Smooth muscle cell (in vitro differentiated cells): Measurements from ENCODE around the gene ELFN2. TPM values are rescaled to one million over a fixed set of nuclear protein-coding genes. Genes with fewer than 3 reads are reported as not detected.
"Not testable (repeated sequence)": the region's sequence is repeated elsewhere in the genome, so short reads cannot be mapped to it uniquely, and the experiment has no call there.

Experiments used
- DNase-seq: peaks from one replicate; lab custom pipeline; 2025; ENCODE audit not compliant: unreplicated experiment; lab: John Stamatoyannopoulos, UW
- H2AFZ ChIP-seq: fragments of 200-600 bp; sonication (generic); 2 replicates; pipeline ENCODE4 v1.6.0; 2016; ENCODE audit warnings: antibody characterized with exemption, low read depth, mild to moderate bottlenecking
- H3F3A ChIP-seq: fragments of 200-600 bp; sonication (generic); 2 replicates; pipeline ENCODE4 v1.6.0; 2017; ENCODE audit warnings: antibody characterized with exemption, low read depth
- H3K27ac ChIP-seq: fragments of 200-600 bp; sonication (generic); 2 replicates; pipeline ENCODE4 v1.5.1; 2016; ENCODE audit warnings: low read depth, mild to moderate bottlenecking
- H3K27me3 ChIP-seq: fragments of 200-600 bp; sonication (generic); 2 replicates; pipeline ENCODE4 v1.6.1; 2016; ENCODE audit warnings: low read depth, mild to moderate bottlenecking
- H3K36me3 ChIP-seq: fragments of 200-600 bp; sonication (generic); 2 replicates; pipeline ENCODE4 v1.5.1; 2016; ENCODE audit warnings: low read depth
- H3K4me1 ChIP-seq: fragments of 200-600 bp; sonication (generic); 2 replicates; pipeline ENCODE4 v1.5.1; 2016; ENCODE audit warnings: low read depth
- H3K4me2 ChIP-seq: fragments of 200-600 bp; sonication (generic); 2 replicates; pipeline ENCODE4 v1.6.0; 2016; ENCODE audit warnings: mild to moderate bottlenecking
- H3K4me3 ChIP-seq: fragments of 200-600 bp; sonication (generic); 2 replicates; pipeline ENCODE4 v1.5.1; 2016; ENCODE audit warnings: mild to moderate bottlenecking
- H3K79me2 ChIP-seq: fragments of 200-600 bp; sonication (generic); 2 replicates; pipeline ENCODE4 v1.6.0; 2016; ENCODE audit warnings: low read depth, mild to moderate bottlenecking
- H3K9ac ChIP-seq: fragments of 200-600 bp; sonication (generic); 2 replicates; pipeline ENCODE4 v1.6.0; 2016; ENCODE audit warnings: low read depth
- H3K9me3 ChIP-seq: fragments of 200-600 bp; sonication (generic); replicated peaks from 2 replicates; pipeline ENCODE4 v1.5.1; 2016; ENCODE audit warnings: low read depth
- H4K20me1 ChIP-seq: fragments of 200-600 bp; sonication (generic); 2 replicates; pipeline ENCODE4 v1.6.0; 2016; ENCODE audit warnings: low read depth
- CTCF ChIP-seq: fragments of 200-600 bp; sonication (generic); IDR thresholded peaks from 2 replicates; pipeline ENCODE4 v1.5.1; 2017; ENCODE audit warnings: borderline replicate concordance, mild to moderate bottlenecking, antibody characterized with exemption; ENCODE audit not compliant: insufficient read depth, poor library complexity, severe bottlenecking
- WGBS: methylation state at CpG from one replicate; pipeline ENCODE4 v1.1.7; 2016; ENCODE audit warnings: low lambda C conversion rate; 5-methylcytosine and 5-hydroxymethylcytosine counted together
- polyA plus RNA-seq: library from polyadenylated mRNA; unstranded; fragments of >200 nt; fragmentation: Nextera tagmentation; extraction: Ambion mirVana; gene quantifications from 2 replicates; pipeline ENCODE4 v1.2.1, GENCODE V29; 2016
- total RNA-seq: library from RNA; depleted of rRNA; stranded (reverse); fragments of >200 nt; gene quantifications from 2 replicates; pipeline ENCODE4 v1.2.3, GENCODE V29; 2014

Gene ELFN2
- total and polyA plus RNA-seq, 2 experiments from 2014 or later, result 0.63 to 1.3 TPM

GRCh38 chr22:37329238-37330140 lies 97.8 kb downstream of the ELFN2 start:
- H3K4me1 ChIP-seq, result peaks cover 15% of the 10 kb centered on the region
- no peaks in the 10 kb centered on the region for H4K20me1 ChIP-seq
- no peak for TF ChIP-seq CTCF
- no peak overlapping the region for H2AFZ ChIP-seq
- no peaks in the 10 kb centered on the region for H3K36me3 ChIP-seq
- WGBS, result 79% methylated on average over 13 of the region's 14 CpGs
- peaks cover 61% of the 10 kb centered on the region for H3K27me3 ChIP-seq
- no peaks in the 10 kb centered on the region for H3K79me2 ChIP-seq
- no peak overlapping the region for H3K4me2 ChIP-seq
- H3F3A ChIP-seq, result no peaks in the 10 kb centered on the region
- DNase-seq, result no peak
- no peak overlapping the region for H3K4me3 ChIP-seq
- H3K9ac ChIP-seq, result no peak overlapping the region
- H3K9me3 ChIP-seq, result no peaks in the 10 kb centered on the region
- H3K27ac ChIP-seq, result no peak overlapping the region

GRCh38 chr22:37328538-37329237 lies 98.6 kb downstream of the ELFN2 start:
- H3K79me2 ChIP-seq, H3K9ac ChIP-seq, H2AFZ ChIP-seq, H3K27ac ChIP-seq, H3K4me2 ChIP-seq, H3F3A ChIP-seq, H3K36me3 ChIP-seq, H4K20me1 ChIP-seq, H3K4me3 ChIP-seq, H3K9me3 ChIP-seq, DNase-seq: not testable (repeated sequence)
- Histone ChIP-seq H3K27me3 (peaks cover 61% of the 10 kb centered on the region), H3K4me1 (peaks cover 13% of the 10 kb centered on the region)
- 66% methylated on average over 5 of the region's 6 CpGs for WGBS

- Histone ChIP-seq H3K27ac (no peak overlapping the region), H3K36me3 (no peaks in the 10 kb centered on the region), H3F3A (no peaks in the 10 kb centered on the region), H4K20me1 (no peaks in the 10 kb centered on the region), H3K79me2 (no peaks in the 10 kb centered on the region), H3K4me3 (no peak overlapping the region), H3K27me3 (peaks cover 61% of the 10 kb centered on the region), H3K4me2 (no peak overlapping the region), H3K9me3 (no peaks in the 10 kb centered on the region), H3K4me1 (peaks cover 13% of the 10 kb centered on the region), H3K9ac (no peak overlapping the region), H2AFZ (no peak overlapping the region)
- 90% methylated on average over 8 of the region's 8 CpGs for WGBS
- no peak for TF ChIP-seq CTCF
- no peak for DNase-seq
These were observed 99.3 kb downstream of the ELFN2 start for GRCh38 chr22:37328017-37328416.

- H3K27ac ChIP-seq, result no peak overlapping the region
- H3K9me3 ChIP-seq, result no peaks in the 10 kb centered on the region
- H3K9ac ChIP-seq, result no peak overlapping the region
- DNase-seq, result no peak
- WGBS, result 50% methylated on average over 7 of the region's 7 CpGs
- no peaks in the 10 kb centered on the region for H3F3A ChIP-seq
- no peak overlapping the region for H3K4me3 ChIP-seq
- peaks cover 55% of the 10 kb centered on the region for H3K27me3 ChIP-seq
- H3K4me1 ChIP-seq, result peaks cover 13% of the 10 kb centered on the region
- no peaks in the 10 kb centered on the region for H3K79me2 ChIP-seq
- H3K36me3 ChIP-seq, result no peaks in the 10 kb centered on the region
- H2AFZ ChIP-seq, result no peak overlapping the region
- no peak overlapping the region for H3K4me2 ChIP-seq
- no peak for TF ChIP-seq CTCF
- no peaks in the 10 kb centered on the region for H4K20me1 ChIP-seq
These were observed 100.6 kb downstream of the ELFN2 start for GRCh38 chr22:37326726-37327125.
